Stimulated activated CD8-positive, alpha-beta memory T cell treated with anti-CD3 and anti-CD28 coated beads, Interleukin-12 subunit alpha, Interleukin-12 subunit beta, amount 100 ng/mL, for 4 hours (primary cell): ENCODE data around the gene GALNT6.

Experiments
- DNase-seq: peaks from one replicate; pipeline ENCODE4 v3.0.0-alpha.2; 2020; ENCODE audit warnings: low read depth

The GALNT6 gene

GRCh38 chr12:51404627-51405026 is 13.4 kb upstream of the GALNT6 start:
- DNase-seq: no peak

GRCh38 chr12:51403681-51404136 is 12.5 kb upstream of the GALNT6 start:
- DNase-seq: no peak

GRCh38 chr12:51403159-51403558 is 12.0 kb upstream of the GALNT6 start:
- DNase-seq: no peak

GRCh38 chr12:51401900-51402299 is 10.7 kb upstream of the GALNT6 start:
- no peak for DNase-seq

GRCh38 chr12:51401486-51401885 is 10.3 kb upstream of the GALNT6 start:
- no peak for DNase-seq

GRCh38 chr12:51401020-51401419 is 9.8 kb upstream of the GALNT6 start:
- no peak for DNase-seq

- no peak for DNase-seq
Observed at GRCh38 chr12:51399891-51400290, 8.7 kb upstream of the GALNT6 start.

- DNase-seq: no peak
Observed at GRCh38 chr12:51397670-51398069, 6.5 kb upstream of the GALNT6 start.

GRCh38 chr12:51395283-51396230 is 4.4 kb upstream of the GALNT6 start:
- no peak for DNase-seq

- peak; percentile 47 for DNase-seq
Observed at GRCh38 chr12:51393676-51394545, 2.7 kb upstream of the GALNT6 start.

- no peak for DNase-seq
Observed at GRCh38 chr12:51392556-51393237, 1.5 kb upstream of the GALNT6 start.

- DNase-seq: no peak
Observed at GRCh38 chr12:51390891-51391282, 319 bp downstream of the GALNT6 start.

GRCh38 chr12:51390457-51390856 is 749 bp downstream of the GALNT6 start:
- no peak for DNase-seq

- DNase-seq: no peak
Observed at GRCh38 chr12:51389302-51389999, 1.8 kb downstream of the GALNT6 start.

GRCh38 chr12:51388846-51389245 is 2.4 kb downstream of the GALNT6 start:
- no peak for DNase-seq

GRCh38 chr12:51388069-51388799 is 3.0 kb downstream of the GALNT6 start:
- DNase-seq: no peak

- DNase-seq: no peak
Observed at GRCh38 chr12:51386351-51386750, 4.9 kb downstream of the GALNT6 start.

GRCh38 chr12:51383269-51383905 is 7.8 kb downstream of the GALNT6 start:
- no peak for DNase-seq

GRCh38 chr12:51382173-51382572 is 9.0 kb downstream of the GALNT6 start:
- DNase-seq: no peak
